ENCODE data around the gene SLC27A5.
"Not testable (repeated sequence)": the region's sequence is repeated elsewhere in the genome, so short reads cannot be mapped to it uniquely, and the experiment has no call there.

The SLC27A5 gene

DNA sequence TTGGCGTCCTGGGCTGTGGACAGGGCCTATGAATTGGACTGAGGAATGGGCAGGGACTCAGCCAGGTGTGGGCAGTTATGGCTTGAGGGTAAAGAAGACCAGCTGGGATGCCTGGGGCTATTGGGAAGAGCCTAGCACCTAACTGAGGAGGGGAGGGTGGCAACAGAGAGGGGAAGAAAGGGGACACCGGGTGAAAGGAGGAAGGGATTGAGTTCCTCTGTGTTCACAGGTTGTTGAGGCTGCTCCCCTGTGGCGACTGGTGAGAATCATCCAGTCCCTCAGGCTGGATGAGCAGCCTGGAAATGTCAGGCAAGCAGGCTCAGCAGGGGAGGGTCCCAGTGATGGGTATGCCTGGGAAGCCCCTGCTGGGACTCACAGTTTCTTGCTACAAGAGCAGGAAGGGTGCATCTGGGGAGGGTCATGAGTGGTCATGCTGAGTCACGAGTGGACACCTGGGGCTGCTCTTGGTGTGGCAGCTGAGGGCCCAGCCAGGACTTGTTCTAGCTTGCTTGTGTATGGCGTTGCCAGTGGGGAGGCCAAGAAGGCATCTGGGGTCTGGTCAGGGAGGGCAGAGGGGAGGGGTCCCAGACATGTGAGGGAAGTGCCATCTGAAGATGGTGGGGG is 43.5 kb downstream of the SLC27A5 start:
- DNase-seq (ENCODE audit: low spot score): no peak

DNA sequence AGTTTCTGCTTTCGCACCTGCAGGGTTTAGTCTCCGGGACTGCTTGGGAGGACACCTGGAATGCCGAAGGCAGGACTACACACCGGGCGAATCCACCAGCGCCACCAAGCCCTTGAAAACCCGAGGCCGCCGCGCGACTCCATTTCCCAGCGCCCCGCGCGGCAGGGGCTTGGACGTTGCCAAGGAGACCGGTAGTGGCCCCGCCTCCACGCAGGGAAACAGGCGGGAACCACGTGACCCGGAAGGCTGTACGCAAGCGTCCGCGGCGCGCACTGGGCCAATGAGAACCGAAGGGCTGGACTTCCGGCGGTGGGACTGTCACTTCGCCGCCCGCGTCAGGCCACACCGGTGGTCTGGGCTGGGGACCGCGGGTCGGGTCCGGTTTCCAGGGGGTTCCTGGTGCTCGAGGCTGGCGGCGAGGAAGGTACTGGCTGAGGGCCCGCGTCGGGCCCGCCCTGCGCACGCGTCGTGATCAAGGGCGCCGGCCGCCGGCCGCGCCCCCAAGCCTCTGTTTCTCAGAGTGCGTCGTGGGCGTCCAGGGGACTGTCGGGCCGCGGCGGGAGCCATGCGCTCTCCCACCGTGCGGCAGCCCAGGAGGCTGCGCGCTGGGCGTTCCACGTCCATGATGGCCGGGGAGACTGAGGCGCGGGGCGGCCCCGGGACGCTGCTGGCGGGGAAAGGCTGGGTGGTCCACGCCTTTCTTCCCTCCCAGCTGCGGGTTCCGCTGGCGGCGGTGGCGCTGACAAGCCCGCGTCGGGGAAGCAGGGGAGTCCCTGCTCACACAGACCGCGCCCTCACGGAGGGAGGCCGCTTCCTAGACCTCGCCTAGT is 44.8 kb downstream of the SLC27A5 start, which contains the start of gene ZNF324:
TSS of gene ZNF324 (plus strand) at position 321 of the 830 bp plus-strand sequence. CDS start 2,106 bp downstream, outside the sequence.
- DNase-seq (ENCODE audit: low spot score): peak; percentile 98

DNA sequence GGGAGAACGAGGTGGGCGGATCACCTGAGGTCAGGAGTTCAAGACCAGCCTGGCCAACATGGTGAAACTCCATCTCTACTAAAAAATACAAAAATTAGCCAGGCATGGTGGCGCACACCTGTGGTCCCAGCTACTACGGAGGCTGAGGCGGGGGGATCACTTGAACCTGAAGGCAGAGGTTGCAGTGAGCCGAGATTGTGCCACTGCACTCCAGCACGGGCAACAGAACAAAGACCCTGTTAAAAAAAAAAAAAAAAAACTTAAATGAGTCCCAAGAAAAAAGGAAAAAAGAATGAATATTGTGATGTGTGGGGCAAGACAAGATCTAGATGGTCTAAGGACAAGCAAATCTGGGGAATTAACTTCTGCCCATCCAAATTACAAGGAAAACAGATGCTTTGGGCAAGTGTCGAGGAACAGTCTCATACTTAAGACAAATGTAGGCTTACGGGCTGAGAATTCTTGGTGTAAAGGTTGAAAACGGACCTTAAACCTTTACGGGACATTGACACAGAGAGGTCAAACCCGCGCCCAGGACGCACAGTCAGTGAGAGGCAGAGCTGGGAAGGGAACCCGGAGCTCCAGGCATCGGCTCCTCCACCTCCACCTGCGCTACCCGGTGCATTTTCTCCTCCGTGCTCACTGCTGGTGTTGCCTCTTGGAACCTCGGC is 45.6 kb downstream of the SLC27A5 start:
- no peak for DNase-seq (ENCODE audit: low spot score)

DNA sequence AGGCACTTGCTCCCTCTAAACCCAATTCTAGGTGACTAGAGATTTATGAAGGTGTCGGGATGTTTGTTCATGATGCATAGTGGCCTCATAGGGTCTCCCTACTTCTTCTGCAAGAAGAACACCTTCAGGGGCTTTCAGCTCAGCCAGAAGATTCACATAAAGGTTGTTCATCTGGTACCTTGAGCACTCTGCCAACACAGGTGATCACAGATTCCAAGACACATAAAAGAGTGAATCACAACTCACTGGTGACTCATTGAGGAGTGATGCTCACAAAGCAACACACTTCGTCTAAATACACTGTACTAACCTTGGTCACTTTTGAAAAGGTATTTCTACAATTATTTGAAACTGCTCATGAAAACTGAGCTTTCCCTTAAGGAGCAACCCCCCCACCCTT is 51.8 kb downstream of the SLC27A5 start:
- DNase-seq (ENCODE audit: low spot score): no peak

DNA sequence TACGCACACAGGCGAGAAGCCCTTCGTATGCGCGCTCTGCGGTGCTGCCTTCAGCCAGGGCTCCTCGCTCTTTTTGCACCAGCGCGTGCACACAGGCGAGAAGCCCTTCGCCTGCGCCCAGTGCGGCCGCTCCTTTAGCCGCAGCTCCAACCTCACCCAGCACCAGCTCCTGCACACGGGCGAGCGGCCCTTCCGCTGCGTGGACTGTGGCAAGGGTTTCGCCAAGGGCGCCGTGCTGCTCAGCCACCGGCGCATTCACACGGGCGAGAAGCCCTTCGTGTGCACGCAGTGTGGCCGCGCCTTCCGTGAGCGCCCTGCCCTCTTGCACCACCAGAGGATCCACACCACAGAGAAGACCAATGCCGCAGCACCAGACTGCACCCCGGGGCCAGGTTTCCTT is 55.7 kb downstream of the SLC27A5 start:
- DNase-seq (ENCODE audit: low spot score): no peak

DNA sequence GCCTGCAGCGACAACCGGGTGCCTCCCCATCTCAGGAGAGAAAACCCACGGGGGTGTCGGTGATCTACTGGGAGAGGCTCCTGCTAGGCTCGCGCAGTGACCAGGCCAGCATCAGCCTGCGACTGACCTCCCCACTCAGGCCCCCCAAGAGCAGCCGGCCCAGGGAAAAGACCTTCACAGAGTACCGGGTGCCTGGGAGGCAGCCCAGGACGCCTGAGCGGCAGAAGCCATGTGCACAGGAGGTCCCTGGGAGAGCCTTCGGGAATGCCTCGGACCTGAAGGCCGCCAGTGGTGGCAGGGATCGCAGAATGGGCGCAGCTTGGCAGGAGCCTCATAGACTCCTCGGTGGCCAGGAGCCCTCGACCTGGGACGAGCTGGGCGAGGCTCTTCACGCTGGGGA is 56.5 kb downstream of the SLC27A5 start:
- DNase-seq (ENCODE audit: low spot score): no peak

DNA sequence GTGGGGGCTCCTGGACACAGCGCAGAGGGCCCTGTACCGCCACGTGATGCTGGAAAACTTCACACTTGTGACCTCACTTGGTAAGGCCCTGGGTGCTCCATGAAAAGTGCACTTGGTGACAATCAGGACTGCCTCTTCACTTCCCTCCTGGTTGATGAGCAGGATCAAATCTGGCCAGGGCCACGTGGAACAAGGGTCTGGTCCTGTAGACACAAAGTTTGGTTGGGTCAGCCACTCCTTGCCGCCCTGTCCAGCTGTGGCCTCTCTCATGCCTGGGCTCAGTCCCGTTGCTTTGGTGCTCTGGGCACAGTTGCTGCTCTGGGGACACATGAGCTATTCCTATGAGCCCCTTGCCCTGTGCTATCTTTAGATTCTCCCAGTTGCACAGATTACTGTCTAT is 58.0 kb downstream of the SLC27A5 start:
- no peak for DNase-seq (ENCODE audit: low spot score)

DNA sequence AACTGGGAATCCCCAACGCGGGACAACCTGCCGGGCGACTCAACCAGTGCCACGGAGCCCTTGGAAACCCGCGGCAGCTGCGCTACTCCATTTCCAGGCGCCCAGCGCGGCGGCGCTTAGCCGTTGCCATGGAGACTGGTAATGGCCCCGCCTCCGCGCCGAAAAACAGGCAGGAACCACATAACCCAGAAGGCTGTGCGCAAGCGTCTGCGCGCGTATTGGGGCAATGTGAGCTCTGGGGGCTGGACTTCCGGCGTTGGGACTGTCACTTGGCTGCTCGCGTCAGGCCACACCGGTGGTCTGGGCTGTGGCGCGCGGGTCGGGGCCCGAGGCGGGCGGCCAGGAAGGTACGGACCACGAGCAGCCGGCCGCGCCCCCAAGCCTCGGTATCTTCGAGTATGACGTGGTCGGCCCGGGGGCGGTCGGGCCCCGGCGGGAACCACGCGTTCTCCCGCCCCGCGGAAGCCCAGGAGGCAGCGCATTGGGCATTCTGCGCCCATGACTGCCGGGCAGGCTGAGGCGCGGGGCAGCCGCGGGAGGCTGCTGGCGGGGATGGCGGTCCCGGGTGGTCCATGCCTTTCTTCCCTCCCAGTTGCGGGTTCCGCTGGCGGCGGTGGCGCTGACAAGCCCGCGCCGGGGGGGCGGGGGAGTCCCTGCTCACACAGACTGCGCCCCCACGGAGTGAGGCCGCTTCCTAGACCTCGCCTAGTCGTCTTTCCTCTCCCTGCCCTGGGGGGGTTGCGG is 60.3 kb downstream of the SLC27A5 start, which contains the start of gene ZNF324B:
TSS of gene ZNF324B (plus strand) at position 265 of the 744 bp plus-strand sequence. CDS start 2,080 bp downstream, outside the sequence.
- peak; percentile 97 for DNase-seq (ENCODE audit: low spot score)

DNA sequence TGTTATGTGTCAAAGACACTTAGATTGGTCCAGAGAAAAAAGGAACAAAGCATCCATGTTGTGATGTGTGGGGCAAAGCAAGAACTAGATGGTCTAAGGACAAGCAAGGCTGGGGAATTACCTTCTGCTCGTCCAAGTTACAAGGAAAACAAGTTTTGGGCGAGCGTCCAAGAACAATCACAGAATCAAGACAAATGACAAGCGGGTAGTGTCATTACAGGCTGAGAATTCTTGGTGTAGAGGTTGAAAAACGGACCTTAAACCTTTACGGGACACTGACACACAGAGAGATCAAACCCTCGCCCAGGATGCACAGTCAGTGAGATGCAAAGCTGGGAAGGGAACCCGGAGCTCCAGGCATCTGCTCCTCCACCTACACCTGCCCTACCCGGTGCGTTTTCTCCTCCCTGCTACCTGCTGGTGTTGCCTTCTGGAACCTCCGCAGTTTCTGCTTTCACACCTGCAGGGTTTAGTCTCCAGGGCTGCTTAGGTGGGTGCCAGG is 60.9 kb downstream of the SLC27A5 start:
- DNase-seq (ENCODE audit: low spot score): no peak

DNA sequence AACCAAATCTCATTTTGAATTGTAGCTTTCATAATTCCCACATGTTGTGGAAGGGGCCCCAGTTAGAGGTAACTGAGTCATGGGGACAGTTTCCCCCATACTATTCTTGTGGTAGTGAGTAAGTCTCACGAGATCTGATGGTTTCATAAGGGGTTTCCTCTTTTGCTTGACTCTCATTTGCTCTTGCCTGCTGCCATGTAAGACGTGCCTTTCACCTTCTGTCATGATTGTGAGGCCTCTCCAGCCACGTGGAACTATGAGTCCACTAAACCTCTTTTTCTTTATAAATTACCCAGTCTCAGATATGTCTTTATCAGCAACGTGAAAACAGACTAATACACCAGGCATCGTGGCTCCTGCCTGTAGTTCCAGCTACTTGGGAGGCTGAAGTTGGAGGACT is 61.8 kb downstream of the SLC27A5 start:
- not testable (repeated sequence) for DNase-seq (ENCODE audit: low spot score)

DNA sequence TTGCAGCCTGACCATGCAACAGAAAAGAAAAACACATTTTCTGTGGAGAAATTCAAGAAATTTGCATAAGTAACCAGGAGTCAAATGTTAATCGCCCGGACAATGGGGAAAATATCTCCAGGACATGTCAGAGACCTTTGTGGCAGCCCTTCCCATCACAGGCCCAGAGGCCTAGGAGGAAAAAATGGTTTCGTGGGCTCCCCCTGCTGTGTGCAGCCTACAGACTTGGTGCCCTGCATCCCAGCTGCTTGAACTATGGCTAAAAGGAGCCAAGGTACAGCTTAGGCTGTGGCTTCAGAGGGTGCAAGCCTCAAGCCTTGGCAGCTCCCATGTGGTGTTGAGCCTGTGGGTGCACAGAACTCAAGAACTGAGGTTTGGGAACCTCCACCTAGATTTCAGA is 62.9 kb downstream of the SLC27A5 start:
- DNase-seq (ENCODE audit: low spot score): not testable (repeated sequence)

All from SW480 (cell line).